Measurements from ENCODE around the gene ATRN. TPM values are rescaled to one million over a fixed set of nuclear protein-coding genes. Genes with fewer than 3 reads are reported as not detected.
"Not testable (repeated sequence)": the region's sequence is repeated elsewhere in the genome, so short reads cannot be mapped to it uniquely, and the experiment has no call there.

ATRN gene
- total RNA-seq (10 to 100 TPM; 25.7 to 33.4 TPM), polyA plus RNA-seq (1 to 10 TPM; 4.0 to 7.1 TPM)
- long read RNA-seq, donor 1, partial matches to known transcripts = 0 of 13 reads
- long read RNA-seq, donor 1, other reads (novel, unspliced or antisense) = 13 of 13 reads
- long read RNA-seq, donor 2, partial matches to known transcripts = 6 of 19 reads
- long read RNA-seq, donor 2, other reads (novel, unspliced or antisense) = 12 of 19 reads

GRCh38 chr20:3470627-3471396 is at the start of gene ATRN:
TSS of gene ATRN (plus strand) at chr20:3471018. CDS start at chr20:3471108, 90 bp downstream.
- H3K4me1 ChIP-seq (ENCODE audit: control insufficient read depth in 1 of 2, insufficient read depth in 2 of 2, low read length in 2 of 2) = peaks cover 0 to 7% of the 10 kb centered on the region in 2 donors
- H3K36me3 ChIP-seq (ENCODE audit: control insufficient read depth in 1 of 2, insufficient read depth in 2 of 2, low read length in 1 of 2) = no peaks in the 10 kb centered on the region
- 0 to 1% methylated on average over 73 to 95 of the region's 95 CpGs for WGBS, 2 donors
- intact Hi-C loops (cut with DNase I) = loop anchor here in 1 of 2 donors (5.0 kb wide), 1 partner anchor 64 kb away; the partner anchor contains the start of gene DNAAF9
- ATAC-seq (ENCODE audit: low FRiP score) (peak; percentile 98), DNase-seq (peak; percentile 95 to 98)
- H3K27me3 ChIP-seq (ENCODE audit: control insufficient read depth in 1 of 2, insufficient read depth in 2 of 2, low read length in 1 of 2) = no peaks in the 10 kb centered on the region
- no peaks in the 10 kb centered on the region for H3K9me3 ChIP-seq (ENCODE audit: control insufficient read depth, low read length)
- peak within 1 kb of the TSS; percentile 66 to 67 for H3K4me3 ChIP-seq (ENCODE audit: low read length in 2 of 2)
- peak within 1 kb of the TSS in 1 of 2 donors; percentile 46 for H3K27ac ChIP-seq (ENCODE audit: low read depth in 1 of 2, low read length in 2 of 2)

- no peak overlapping the region for H3K27ac ChIP-seq (ENCODE audit: low read depth in 1 of 2, low read length in 2 of 2)
- intact Hi-C loops (cut with DNase I) = no loop called here
- H3K27me3 ChIP-seq (ENCODE audit: control insufficient read depth in 1 of 2, insufficient read depth in 2 of 2, low read length in 1 of 2) = no peaks in the 10 kb centered on the region
- H3K4me3 ChIP-seq (ENCODE audit: low read length in 2 of 2) = no peak overlapping the region
- H3K4me1 ChIP-seq (ENCODE audit: control insufficient read depth in 1 of 2, insufficient read depth in 2 of 2, low read length in 2 of 2) = no peaks in the 10 kb centered on the region
- 71 to 75% methylated on average over 6 of the region's 6 CpGs for WGBS, 2 donors
- no peaks in the 10 kb centered on the region for H3K36me3 ChIP-seq (ENCODE audit: control insufficient read depth in 1 of 2, insufficient read depth in 2 of 2, low read length in 1 of 2)
- no peaks in the 10 kb centered on the region for H3K9me3 ChIP-seq (ENCODE audit: control insufficient read depth, low read length)
- no peak for ATAC-seq (ENCODE audit: low FRiP score)
- DNase-seq = no peak
Measured at GRCh38 chr20:3421985-3422384, 48.8 kb upstream of the ATRN start.

DNA sequence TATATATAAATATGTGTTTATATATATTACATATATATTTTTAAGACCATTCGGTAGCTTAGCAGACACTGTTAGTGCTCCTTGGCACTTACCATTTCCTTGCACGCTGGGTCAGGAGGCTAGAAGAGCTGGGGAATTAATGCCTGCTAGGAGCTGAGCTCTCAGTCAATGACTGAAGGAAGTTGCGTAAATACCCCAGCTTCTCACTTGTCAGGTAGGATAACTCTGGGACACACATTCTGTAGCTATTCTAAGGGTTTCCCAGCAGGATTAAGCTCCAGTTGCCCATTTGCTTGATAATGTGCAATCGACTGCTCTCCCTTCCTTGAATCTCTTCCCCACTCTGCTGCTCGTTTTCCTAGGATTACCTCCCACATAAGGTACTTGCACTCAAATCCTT is 47.7 kb upstream of the ATRN start:
- no peaks in the 10 kb centered on the region for H3K4me1 ChIP-seq (ENCODE audit: control insufficient read depth in 1 of 2, insufficient read depth in 2 of 2, low read length in 2 of 2)
- H3K4me3 ChIP-seq (ENCODE audit: low read length in 2 of 2) = no peak overlapping the region
- H3K27me3 ChIP-seq (ENCODE audit: control insufficient read depth in 1 of 2, insufficient read depth in 2 of 2, low read length in 1 of 2) = no peaks in the 10 kb centered on the region
- WGBS, 2 donors = 51 to 63% methylated on average over 5 of the region's 5 CpGs
- intact Hi-C loops (cut with DNase I) = no loop called here
- ATAC-seq (ENCODE audit: low FRiP score) = no peak
- no peak for DNase-seq
- no peaks in the 10 kb centered on the region for H3K36me3 ChIP-seq (ENCODE audit: control insufficient read depth in 1 of 2, insufficient read depth in 2 of 2, low read length in 1 of 2)
- no peaks in the 10 kb centered on the region for H3K9me3 ChIP-seq (ENCODE audit: control insufficient read depth, low read length)
- H3K27ac ChIP-seq (ENCODE audit: low read depth in 1 of 2, low read length in 2 of 2) = no peak overlapping the region

- ATAC-seq (ENCODE audit: low FRiP score); intact Hi-C loops (cut with DNase I); H3K4me1 ChIP-seq (ENCODE audit: control insufficient read depth in 1 of 2, insufficient read depth in 2 of 2, low read length in 2 of 2); H3K9me3 ChIP-seq (ENCODE audit: control insufficient read depth, low read length); H3K36me3 ChIP-seq (ENCODE audit: control insufficient read depth in 1 of 2, insufficient read depth in 2 of 2, low read length in 1 of 2); DNase-seq; H3K27ac ChIP-seq (ENCODE audit: low read depth in 1 of 2, low read length in 2 of 2); H3K4me3 ChIP-seq (ENCODE audit: low read length in 2 of 2); H3K27me3 ChIP-seq (ENCODE audit: control insufficient read depth in 1 of 2, insufficient read depth in 2 of 2, low read length in 1 of 2): not testable (repeated sequence)
- 71 to 92% methylated on average over 4 of the region's 4 CpGs for WGBS, 2 donors
Measured at GRCh38 chr20:3426766-3427165, 44.1 kb upstream of the ATRN start.

DNA sequence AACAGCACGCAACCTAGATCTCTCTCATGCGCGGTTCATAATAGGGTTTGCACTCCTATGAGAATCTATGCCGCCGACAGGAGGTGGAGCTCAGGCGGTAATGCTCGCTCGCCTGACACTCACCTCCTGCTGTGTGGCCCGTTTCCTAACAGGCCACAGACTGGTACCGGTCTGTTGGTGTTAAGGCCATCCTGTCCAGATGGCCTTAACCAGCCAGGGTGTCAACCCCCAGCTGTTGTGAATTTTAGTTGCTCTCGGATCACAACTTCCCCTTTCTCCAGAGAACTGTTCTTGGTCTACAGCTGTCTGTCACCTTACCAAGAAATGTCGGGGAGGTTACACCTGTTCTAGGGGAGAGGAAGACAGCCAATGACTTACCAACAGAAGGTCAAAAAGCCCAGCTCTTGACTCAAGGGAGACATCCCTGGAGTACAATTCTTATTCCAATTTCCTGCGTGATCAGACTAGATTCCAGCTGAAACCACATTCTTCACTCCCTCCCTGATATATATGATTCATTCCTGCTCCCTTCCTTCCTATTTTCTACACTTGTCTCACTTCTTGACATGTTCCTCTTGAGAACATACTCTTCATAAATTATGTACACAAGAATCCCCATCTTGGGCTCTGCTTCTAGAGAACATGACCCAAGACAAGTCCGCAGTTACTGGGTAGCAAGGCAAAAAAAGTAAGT is 40.3 kb upstream of the ATRN start:
- DNase-seq = peak in 1 of 2 donors; percentile 50
- Histone ChIP-seq H3K4me3 (ENCODE audit: low read length in 2 of 2) (no peak overlapping the region), H3K27me3 (ENCODE audit: control insufficient read depth in 1 of 2, insufficient read depth in 2 of 2, low read length in 1 of 2) (no peaks in the 10 kb centered on the region), H3K4me1 (ENCODE audit: control insufficient read depth in 1 of 2, insufficient read depth in 2 of 2, low read length in 2 of 2) (no peaks in the 10 kb centered on the region), H3K36me3 (ENCODE audit: control insufficient read depth in 1 of 2, insufficient read depth in 2 of 2, low read length in 1 of 2) (no peaks in the 10 kb centered on the region), H3K27ac (ENCODE audit: low read depth in 1 of 2, low read length in 2 of 2) (no peak overlapping the region), H3K9me3 (ENCODE audit: control insufficient read depth, low read length) (no peaks in the 10 kb centered on the region)
- ATAC-seq (ENCODE audit: low FRiP score) = no peak
- whole genome bisulfite sequencing, 2 donors = 88 to 90% methylated on average over 14 of the region's 14 CpGs
- intact Hi-C loops (cut with DNase I) = no loop called here

- no peaks in the 10 kb centered on the region for H3K27me3 ChIP-seq (ENCODE audit: control insufficient read depth in 1 of 2, insufficient read depth in 2 of 2, low read length in 1 of 2)
- DNase-seq = no peak
- no peaks in the 10 kb centered on the region for H3K9me3 ChIP-seq (ENCODE audit: control insufficient read depth, low read length)
- no peaks in the 10 kb centered on the region for H3K36me3 ChIP-seq (ENCODE audit: control insufficient read depth in 1 of 2, insufficient read depth in 2 of 2, low read length in 1 of 2)
- 5 to 9% methylated on average over 4 of the region's 4 CpGs for WGBS, 2 donors
- peak overlapping the region in 1 of 2 donors; percentile 73 for H3K27ac ChIP-seq (ENCODE audit: low read depth in 1 of 2, low read length in 2 of 2)
- ATAC-seq (ENCODE audit: low FRiP score) = no peak
- H3K4me1 ChIP-seq (ENCODE audit: control insufficient read depth in 1 of 2, insufficient read depth in 2 of 2, low read length in 2 of 2) = no peaks in the 10 kb centered on the region
- intact Hi-C loops (cut with DNase I) = no loop called here
- H3K4me3 ChIP-seq (ENCODE audit: low read length in 2 of 2) = no peak overlapping the region
Measured at GRCh38 chr20:3431109-3431508, 39.7 kb upstream of the ATRN start.

- intact Hi-C loops (cut with DNase I) = no loop called here
- 93 to 96% methylated on average over 3 of the region's 3 CpGs for WGBS, 2 donors
Measured at GRCh38 chr20:3432844-3433243, 38.0 kb upstream of the ATRN start.

GRCh38 chr20:3433744-3434143 is 37.1 kb upstream of the ATRN start:
- Histone ChIP-seq H3K4me1 (ENCODE audit: control insufficient read depth in 1 of 2, insufficient read depth in 2 of 2, low read length in 2 of 2) (no peaks in the 10 kb centered on the region), H3K4me3 (ENCODE audit: low read length in 2 of 2) (no peak overlapping the region), H3K27ac (ENCODE audit: low read depth in 1 of 2, low read length in 2 of 2) (no peak overlapping the region), H3K27me3 (ENCODE audit: control insufficient read depth in 1 of 2, insufficient read depth in 2 of 2, low read length in 1 of 2) (no peaks in the 10 kb centered on the region), H3K36me3 (ENCODE audit: control insufficient read depth in 1 of 2, insufficient read depth in 2 of 2, low read length in 1 of 2) (no peaks in the 10 kb centered on the region), H3K9me3 (ENCODE audit: control insufficient read depth, low read length) (no peaks in the 10 kb centered on the region)
- DNase-seq (no peak), ATAC-seq (ENCODE audit: low FRiP score) (no peak)
- intact Hi-C loops (cut with DNase I) = no loop called here
- WGBS, 2 donors = 89 to 92% methylated on average over 3 of the region's 3 CpGs

More at GRCh38 chr20:3432844-3433243, 38.0 kb upstream of the ATRN start:
- DNase-seq (no peak), ATAC-seq (ENCODE audit: low FRiP score) (no peak)
- Histone ChIP-seq H3K27me3 (ENCODE audit: control insufficient read depth in 1 of 2, insufficient read depth in 2 of 2, low read length in 1 of 2) (no peaks in the 10 kb centered on the region), H3K36me3 (ENCODE audit: control insufficient read depth in 1 of 2, insufficient read depth in 2 of 2, low read length in 1 of 2) (no peaks in the 10 kb centered on the region), H3K4me1 (ENCODE audit: control insufficient read depth in 1 of 2, insufficient read depth in 2 of 2, low read length in 2 of 2) (no peaks in the 10 kb centered on the region), H3K9me3 (ENCODE audit: control insufficient read depth, low read length) (no peaks in the 10 kb centered on the region), H3K4me3 (ENCODE audit: low read length in 2 of 2) (no peak overlapping the region), H3K27ac (ENCODE audit: low read depth in 1 of 2, low read length in 2 of 2) (no peak overlapping the region)

Data from aorta (tissue), 5 donors.